Measurements from ENCODE around the gene LRRC14B.

- TF ChIP-seq, protein P1, sequence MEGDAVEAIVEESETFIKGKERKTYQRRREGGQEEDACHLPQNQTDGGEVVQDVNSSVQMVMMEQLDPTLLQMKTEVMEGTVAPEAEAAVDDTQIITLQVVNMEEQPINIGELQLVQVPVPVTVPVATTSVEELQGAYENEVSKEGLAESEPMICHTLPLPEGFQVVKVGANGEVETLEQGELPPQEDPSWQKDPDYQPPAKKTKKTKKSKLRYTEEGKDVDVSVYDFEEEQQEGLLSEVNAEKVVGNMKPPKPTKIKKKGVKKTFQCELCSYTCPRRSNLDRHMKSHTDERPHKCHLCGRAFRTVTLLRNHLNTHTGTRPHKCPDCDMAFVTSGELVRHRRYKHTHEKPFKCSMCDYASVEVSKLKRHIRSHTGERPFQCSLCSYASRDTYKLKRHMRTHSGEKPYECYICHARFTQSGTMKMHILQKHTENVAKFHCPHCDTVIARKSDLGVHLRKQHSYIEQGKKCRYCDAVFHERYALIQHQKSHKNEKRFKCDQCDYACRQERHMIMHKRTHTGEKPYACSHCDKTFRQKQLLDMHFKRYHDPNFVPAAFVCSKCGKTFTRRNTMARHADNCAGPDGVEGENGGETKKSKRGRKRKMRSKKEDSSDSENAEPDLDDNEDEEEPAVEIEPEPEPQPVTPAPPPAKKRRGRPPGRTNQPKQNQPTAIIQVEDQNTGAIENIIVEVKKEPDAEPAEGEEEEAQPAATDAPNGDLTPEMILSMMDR (IDR thresholded peaks at IDR 0.05; ENCODE audit: low read depth, low read length, poor library complexity, severe bottlenecking): no peak
- no peak for TF ChIP-seq EZH2phosphoT487 (IDR thresholded peaks at IDR 0.05; ENCODE audit: borderline replicate concordance, low read length)
These were observed 18.4 kb upstream of the LRRC14B start for GRCh38 chr5:172841-173251.

Data from DOHH2 (cell line).